ENCODE data around the gene SLC44A3. TPM values are rescaled to one million over a fixed set of nuclear protein-coding genes. Genes with fewer than 3 reads are reported as not detected.

Gene SLC44A3
- total RNA-seq, 2 donors from 2014 or later, result 5.5 to 6.3 TPM

DNA sequence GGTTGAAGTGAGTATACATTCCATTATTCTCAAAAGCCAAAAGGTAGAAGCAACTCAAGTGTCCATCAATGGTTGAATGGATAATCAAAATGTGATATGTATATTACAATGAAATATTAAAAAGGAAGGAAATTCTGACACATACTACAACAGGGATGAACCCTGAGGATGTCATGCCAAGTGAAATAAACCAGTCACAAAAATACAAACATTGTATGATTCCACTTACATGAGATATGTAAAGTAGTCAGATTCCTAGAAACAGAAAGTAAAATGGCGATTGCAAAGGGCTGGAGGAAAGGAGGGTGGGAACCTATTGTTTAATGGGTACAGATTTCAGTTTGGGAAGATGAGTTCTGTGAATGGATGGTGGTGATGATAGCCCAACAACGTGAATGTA lies 5.8 kb downstream of the SLC44A3 start:
- H3K27me3 Mint-ChIP-seq (ENCODE audit: insufficient read depth), result peaks cover 13% of the 10 kb centered on the region
- TF ChIP-seq, protein P1, sequence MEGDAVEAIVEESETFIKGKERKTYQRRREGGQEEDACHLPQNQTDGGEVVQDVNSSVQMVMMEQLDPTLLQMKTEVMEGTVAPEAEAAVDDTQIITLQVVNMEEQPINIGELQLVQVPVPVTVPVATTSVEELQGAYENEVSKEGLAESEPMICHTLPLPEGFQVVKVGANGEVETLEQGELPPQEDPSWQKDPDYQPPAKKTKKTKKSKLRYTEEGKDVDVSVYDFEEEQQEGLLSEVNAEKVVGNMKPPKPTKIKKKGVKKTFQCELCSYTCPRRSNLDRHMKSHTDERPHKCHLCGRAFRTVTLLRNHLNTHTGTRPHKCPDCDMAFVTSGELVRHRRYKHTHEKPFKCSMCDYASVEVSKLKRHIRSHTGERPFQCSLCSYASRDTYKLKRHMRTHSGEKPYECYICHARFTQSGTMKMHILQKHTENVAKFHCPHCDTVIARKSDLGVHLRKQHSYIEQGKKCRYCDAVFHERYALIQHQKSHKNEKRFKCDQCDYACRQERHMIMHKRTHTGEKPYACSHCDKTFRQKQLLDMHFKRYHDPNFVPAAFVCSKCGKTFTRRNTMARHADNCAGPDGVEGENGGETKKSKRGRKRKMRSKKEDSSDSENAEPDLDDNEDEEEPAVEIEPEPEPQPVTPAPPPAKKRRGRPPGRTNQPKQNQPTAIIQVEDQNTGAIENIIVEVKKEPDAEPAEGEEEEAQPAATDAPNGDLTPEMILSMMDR (conservative IDR thresholded peaks at IDR 0.05), result no peak
- WGBS, 2 experiments (ENCODE audit: insufficient coverage in 1 of 2, insufficient read length in 1 of 2), result 87 to 100% methylated on average over 1 to 2 of the region's 2 CpGs
- peaks cover 12% of the 10 kb centered on the region for H3K36me3 ChIP-seq (ENCODE audit: control insufficient read depth, insufficient read depth, low read length)
- no peak overlapping the region for H3K27ac ChIP-seq (ENCODE audit: low read depth, low read length)
- peaks cover 23% of the 10 kb centered on the region for H3K27me3 ChIP-seq (ENCODE audit: control insufficient read depth, insufficient read depth, low read length, poor library complexity, severe bottlenecking)
- DNase-seq, result no peak
- peaks cover 4% of the 10 kb centered on the region for H3K4me1 Mint-ChIP-seq
- no peaks in the 10 kb centered on the region for H3K9me3 ChIP-seq (ENCODE audit: control insufficient read depth, low read length)
- H3K9ac ChIP-seq (ENCODE audit: extremely low read depth, low read length, poor library complexity, severe bottlenecking), result no peak overlapping the region
- H3K4me1 ChIP-seq (ENCODE audit: control insufficient read depth, insufficient read depth, low read length), result no peaks in the 10 kb centered on the region
- H3K36me3 Mint-ChIP-seq (ENCODE audit: low read depth), result peaks cover 19% of the 10 kb centered on the region
- H3K27ac Mint-ChIP-seq, result no peak overlapping the region
- no peak overlapping the region for H3K4me3 Mint-ChIP-seq
- no peaks in the 10 kb centered on the region for H3K9me3 Mint-ChIP-seq
- H3K4me3 ChIP-seq (ENCODE audit: low read length), result no peak overlapping the region

DNA sequence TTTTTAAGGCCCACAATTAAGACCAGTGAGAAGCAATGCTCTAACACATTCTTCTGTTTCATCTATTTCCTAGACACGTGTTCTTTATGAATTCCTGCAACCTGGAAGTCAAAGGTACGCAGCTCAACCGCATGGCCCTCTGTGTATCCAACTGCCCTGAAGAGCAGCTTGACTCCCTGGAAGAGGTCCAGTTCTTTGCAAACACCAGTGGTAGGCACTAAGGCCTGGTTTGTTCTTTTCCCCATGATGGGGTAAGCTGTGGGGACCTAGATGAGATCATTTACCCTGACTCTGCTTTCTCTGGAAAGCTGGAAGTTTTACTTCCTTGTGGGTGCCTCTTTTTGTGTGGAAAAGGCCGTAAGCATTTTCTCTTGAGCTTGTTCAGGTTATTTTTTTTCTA lies 7.3 kb downstream of the SLC44A3 start:
- TF ChIP-seq, protein P1 (conservative IDR thresholded peaks at IDR 0.05), result no peak
- H3K36me3 Mint-ChIP-seq (ENCODE audit: low read depth), result peaks cover 19% of the 10 kb centered on the region
- no peaks in the 10 kb centered on the region for H3K9me3 Mint-ChIP-seq
- no peak overlapping the region for H3K4me3 Mint-ChIP-seq
- no peaks in the 10 kb centered on the region for H3K4me1 Mint-ChIP-seq
- no peak overlapping the region for H3K27ac Mint-ChIP-seq
- H3K27me3 Mint-ChIP-seq (ENCODE audit: insufficient read depth), result peaks cover 4% of the 10 kb centered on the region
- Histone ChIP-seq H3K4me1 (ENCODE audit: control insufficient read depth, insufficient read depth, low read length) (no peaks in the 10 kb centered on the region), H3K9ac (ENCODE audit: extremely low read depth, low read length, poor library complexity, severe bottlenecking) (no peak overlapping the region), H3K27ac (ENCODE audit: low read depth, low read length) (no peak overlapping the region), H3K27me3 (ENCODE audit: control insufficient read depth, insufficient read depth, low read length, poor library complexity, severe bottlenecking) (peaks cover 12% of the 10 kb centered on the region), H3K9me3 (ENCODE audit: control insufficient read depth, low read length) (no peaks in the 10 kb centered on the region), H3K4me3 (ENCODE audit: low read length) (no peak overlapping the region), H3K36me3 (ENCODE audit: control insufficient read depth, insufficient read depth, low read length) (peaks cover 12% of the 10 kb centered on the region)
- no peak for DNase-seq
- WGBS, 2 experiments (ENCODE audit: insufficient coverage in 1 of 2, insufficient read length in 1 of 2), result 92 to 94% methylated on average over 4 of the region's 4 CpGs

DNA sequence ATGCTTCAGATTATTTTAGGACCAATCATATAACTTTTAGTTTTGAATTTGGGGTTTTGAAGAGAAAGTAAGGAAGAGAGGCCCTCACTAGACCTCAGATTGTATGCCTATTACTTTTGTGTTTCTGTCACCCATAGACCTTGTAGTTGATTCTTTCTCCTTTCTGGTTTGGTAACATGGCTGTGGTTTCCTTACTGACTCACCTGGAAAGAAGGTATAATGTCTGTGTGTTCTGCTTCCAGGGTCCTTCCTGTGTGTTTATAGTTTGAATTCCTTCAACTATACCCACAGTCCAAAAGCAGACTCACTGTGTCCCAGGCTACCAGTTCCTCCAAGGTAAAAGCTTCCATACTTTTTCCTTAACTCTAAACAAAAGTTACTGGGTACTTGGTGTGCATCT lies 8.1 kb downstream of the SLC44A3 start:
- no peak for DNase-seq
- Histone ChIP-seq H3K4me1 (ENCODE audit: control insufficient read depth, insufficient read depth, low read length) (no peaks in the 10 kb centered on the region), H3K4me3 (ENCODE audit: low read length) (no peak overlapping the region), H3K27ac (ENCODE audit: low read depth, low read length) (no peak overlapping the region), H3K9ac (ENCODE audit: extremely low read depth, low read length, poor library complexity, severe bottlenecking) (no peak overlapping the region), H3K27me3 (ENCODE audit: control insufficient read depth, insufficient read depth, low read length, poor library complexity, severe bottlenecking) (peaks cover 6% of the 10 kb centered on the region), H3K9me3 (ENCODE audit: control insufficient read depth, low read length) (no peaks in the 10 kb centered on the region), H3K36me3 (ENCODE audit: control insufficient read depth, insufficient read depth, low read length) (peaks cover 12% of the 10 kb centered on the region)
- no peaks in the 10 kb centered on the region for H3K4me1 Mint-ChIP-seq
- H3K9me3 Mint-ChIP-seq, result no peaks in the 10 kb centered on the region
- H3K27me3 Mint-ChIP-seq (ENCODE audit: insufficient read depth), result peaks cover 2% of the 10 kb centered on the region
- no peak overlapping the region for H3K27ac Mint-ChIP-seq
- H3K4me3 Mint-ChIP-seq, result no peak overlapping the region
- H3K36me3 Mint-ChIP-seq (ENCODE audit: low read depth), result peaks cover 19% of the 10 kb centered on the region
- TF ChIP-seq, protein P1 (conservative IDR thresholded peaks at IDR 0.05), result no peak
